HepG2 (cell line): ENCODE results near the gene FIBP. TPM values are rescaled to one million over a fixed set of nuclear protein-coding genes. Genes with fewer than 3 reads are reported as not detected.

Source experiments
- ATF1 ChIP-seq: IDR thresholded peaks from 2 replicates; pipeline ENCODE4 v1.6.1; 2016; ENCODE audit warnings: mild to moderate bottlenecking, control low read depth
- HOXA7 ChIP-seq: sonication (generic); formaldehyde crosslinking; IDR thresholded peaks from 2 replicates; pipeline ENCODE4 v1.8.1; 2022; ENCODE audit warnings: mild to moderate bottlenecking, missing genetic modification reagents, moderate library complexity
- MIER3 ChIP-seq: IDR thresholded peaks from 2 replicates; pipeline ENCODE4 v1.6.1; 2016; ENCODE audit warnings: missing compliant biosample characterization, borderline replicate concordance
- PBX2 ChIP-seq: IDR thresholded peaks from 2 replicates; pipeline ENCODE4 v1.6.1; 2016; ENCODE audit warnings: control low read depth
- PHF21A ChIP-seq: sonication (generic); formaldehyde crosslinking; IDR thresholded peaks from 2 replicates; pipeline ENCODE4 v1.5.0; 2020; ENCODE audit warnings: mild to moderate bottlenecking, missing genetic modification reagents
- REL ChIP-seq: sonication (generic); formaldehyde crosslinking; conservative IDR thresholded peaks from 2 replicates; pipeline ENCODE4 v1.8.0; 2022; ENCODE audit warnings: mild to moderate bottlenecking, missing genetic modification reagents, moderate library complexity
- SATB2 ChIP-seq: sonication (generic); formaldehyde crosslinking; IDR thresholded peaks from 2 replicates; pipeline ENCODE4 v1.5.0; 2020; ENCODE audit warnings: missing genetic modification reagents
- SMC3 ChIP-seq: IDR thresholded peaks from 2 replicates; pipeline ENCODE4 v1.6.1; 2011; ENCODE audit warnings: low read length, improper control_type of control experiment
- SMYD3 ChIP-seq: sonication (generic); formaldehyde crosslinking; IDR thresholded peaks from 2 replicates; pipeline ENCODE4 v1.8.1; 2023; ENCODE audit warnings: mild to moderate bottlenecking, missing genetic modification reagents
- TCF7L2 ChIP-seq: IDR thresholded peaks from 2 replicates; pipeline ENCODE4 v1.6.1; 2011; ENCODE audit warnings: mild to moderate bottlenecking, low read depth, low read length, moderate library complexity
- ZNF205 ChIP-seq: IDR thresholded peaks from 2 replicates; pipeline ENCODE4 v1.6.1; 2018; ENCODE audit warnings: missing biosample characterization, missing genetic modification reagents
- ZNF570 ChIP-seq: sonication (generic); formaldehyde crosslinking; IDR thresholded peaks from 2 replicates; pipeline ENCODE4 v1.4.0; 2020; ENCODE audit warnings: mild to moderate bottlenecking, missing genetic modification reagents, borderline replicate concordance
- polyA plus RNA-seq, 8 experiments: library from polyadenylated mRNA; depleted of rRNA in 3 of 8; stranded (reverse) in 7 of 8; unstranded in 1 of 8; fragments of >200 nt; fragmentation: Illumina TruSeq in 4 of 8; extraction: Trizol in 4 of 8; gene quantifications; 2 replicates each; pipeline versions ENCODE4 v1.2.1 to v1.2.3, GENCODE V29; 2011 to 2016; ENCODE audit warnings: low read depth in 4 of 8, missing spikeins in 1 of 8, mixed read lengths in 1 of 8; ENCODE audit not compliant: insufficient read depth in 1 of 8
- total RNA-seq, 5 experiments: library from RNA; depleted of rRNA; stranded (reverse); fragments of >200 nt; fragmentation: Illumina TruSeq; extraction: Trizol; gene quantifications; 2 replicates each; pipeline ENCODE4 v1.2.3, GENCODE V29; 2016; ENCODE audit warnings: low read depth in 1 of 5
- TF ChIP-seq, protein P1 (sequence below): sonication (generic); formaldehyde crosslinking; IDR thresholded peaks from 2 replicates; pipeline ENCODE4 v1.4.0; 2020; ENCODE audit warnings: missing genetic modification reagents
- TF ChIP-seq, protein P2 (sequence below): IDR thresholded peaks from 2 replicates; pipeline ENCODE4 v1.6.1; 2012; ENCODE audit warnings: low read length, improper control_type of control experiment
- TF ChIP-seq, protein P3 (sequence below): sonication (generic); formaldehyde crosslinking; IDR thresholded peaks from 2 replicates; pipeline ENCODE4 v1.4.0; 2020; ENCODE audit warnings: missing genetic modification reagents, borderline replicate concordance
- TF ChIP-seq, protein P4 (sequence below): sonication (generic); formaldehyde crosslinking; IDR thresholded peaks from 2 replicates; pipeline ENCODE4 v1.8.1; 2022; ENCODE audit warnings: low read depth, mild to moderate bottlenecking, missing genetic modification reagents

The FIBP gene
- total and polyA plus RNA-seq, 2 of the 13 experiments (the other 11 are each of a cell fraction or from before 2014, with no cell fraction given), result 42.9 to 62.1 TPM

- TF ChIP-seq, protein P1, sequence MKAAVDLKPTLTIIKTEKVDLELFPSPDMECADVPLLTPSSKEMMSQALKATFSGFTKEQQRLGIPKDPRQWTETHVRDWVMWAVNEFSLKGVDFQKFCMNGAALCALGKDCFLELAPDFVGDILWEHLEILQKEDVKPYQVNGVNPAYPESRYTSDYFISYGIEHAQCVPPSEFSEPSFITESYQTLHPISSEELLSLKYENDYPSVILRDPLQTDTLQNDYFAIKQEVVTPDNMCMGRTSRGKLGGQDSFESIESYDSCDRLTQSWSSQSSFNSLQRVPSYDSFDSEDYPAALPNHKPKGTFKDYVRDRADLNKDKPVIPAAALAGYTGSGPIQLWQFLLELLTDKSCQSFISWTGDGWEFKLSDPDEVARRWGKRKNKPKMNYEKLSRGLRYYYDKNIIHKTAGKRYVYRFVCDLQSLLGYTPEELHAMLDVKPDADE (CRISPR knock-in tag), result no peak
- TF ChIP-seq, protein P2, sequence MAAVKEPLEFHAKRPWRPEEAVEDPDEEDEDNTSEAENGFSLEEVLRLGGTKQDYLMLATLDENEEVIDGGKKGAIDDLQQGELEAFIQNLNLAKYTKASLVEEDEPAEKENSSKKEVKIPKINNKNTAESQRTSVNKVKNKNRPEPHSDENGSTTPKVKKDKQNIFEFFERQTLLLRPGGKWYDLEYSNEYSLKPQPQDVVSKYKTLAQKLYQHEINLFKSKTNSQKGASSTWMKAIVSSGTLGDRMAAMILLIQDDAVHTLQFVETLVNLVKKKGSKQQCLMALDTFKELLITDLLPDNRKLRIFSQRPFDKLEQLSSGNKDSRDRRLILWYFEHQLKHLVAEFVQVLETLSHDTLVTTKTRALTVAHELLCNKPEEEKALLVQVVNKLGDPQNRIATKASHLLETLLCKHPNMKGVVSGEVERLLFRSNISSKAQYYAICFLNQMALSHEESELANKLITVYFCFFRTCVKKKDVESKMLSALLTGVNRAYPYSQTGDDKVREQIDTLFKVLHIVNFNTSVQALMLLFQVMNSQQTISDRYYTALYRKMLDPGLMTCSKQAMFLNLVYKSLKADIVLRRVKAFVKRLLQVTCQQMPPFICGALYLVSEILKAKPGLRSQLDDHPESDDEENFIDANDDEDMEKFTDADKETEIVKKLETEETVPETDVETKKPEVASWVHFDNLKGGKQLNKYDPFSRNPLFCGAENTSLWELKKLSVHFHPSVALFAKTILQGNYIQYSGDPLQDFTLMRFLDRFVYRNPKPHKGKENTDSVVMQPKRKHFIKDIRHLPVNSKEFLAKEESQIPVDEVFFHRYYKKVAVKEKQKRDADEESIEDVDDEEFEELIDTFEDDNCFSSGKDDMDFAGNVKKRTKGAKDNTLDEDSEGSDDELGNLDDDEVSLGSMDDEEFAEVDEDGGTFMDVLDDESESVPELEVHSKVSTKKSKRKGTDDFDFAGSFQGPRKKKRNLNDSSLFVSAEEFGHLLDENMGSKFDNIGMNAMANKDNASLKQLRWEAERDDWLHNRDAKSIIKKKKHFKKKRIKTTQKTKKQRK, result no peak
- TF ChIP-seq SMYD3 (CRISPR knock-in tag) (0 out of 2 replicates have a peak, but pooled peaks have one; percentile 34), SATB2 (no peak), ATF1 (CRISPR knock-in tag) (no peak), SMC3 (no peak), PBX2 (CRISPR knock-in tag) (no peak), ZNF205 (0 out of 2 replicates have a peak, but pooled peaks have one; percentile 15), REL (CRISPR knock-in tag) (peak; percentile 86), ZNF570 (CRISPR knock-in tag) (no peak), PHF21A (CRISPR knock-in tag) (peak; percentile 30; the same call in 1 of the 2 replicates), TCF7L2 (no peak), HOXA7 (CRISPR knock-in tag) (0 out of 2 replicates have a peak, but pooled peaks have one; percentile 60), MIER3 (CRISPR knock-in tag) (no peak)
- TF ChIP-seq, protein P3, sequence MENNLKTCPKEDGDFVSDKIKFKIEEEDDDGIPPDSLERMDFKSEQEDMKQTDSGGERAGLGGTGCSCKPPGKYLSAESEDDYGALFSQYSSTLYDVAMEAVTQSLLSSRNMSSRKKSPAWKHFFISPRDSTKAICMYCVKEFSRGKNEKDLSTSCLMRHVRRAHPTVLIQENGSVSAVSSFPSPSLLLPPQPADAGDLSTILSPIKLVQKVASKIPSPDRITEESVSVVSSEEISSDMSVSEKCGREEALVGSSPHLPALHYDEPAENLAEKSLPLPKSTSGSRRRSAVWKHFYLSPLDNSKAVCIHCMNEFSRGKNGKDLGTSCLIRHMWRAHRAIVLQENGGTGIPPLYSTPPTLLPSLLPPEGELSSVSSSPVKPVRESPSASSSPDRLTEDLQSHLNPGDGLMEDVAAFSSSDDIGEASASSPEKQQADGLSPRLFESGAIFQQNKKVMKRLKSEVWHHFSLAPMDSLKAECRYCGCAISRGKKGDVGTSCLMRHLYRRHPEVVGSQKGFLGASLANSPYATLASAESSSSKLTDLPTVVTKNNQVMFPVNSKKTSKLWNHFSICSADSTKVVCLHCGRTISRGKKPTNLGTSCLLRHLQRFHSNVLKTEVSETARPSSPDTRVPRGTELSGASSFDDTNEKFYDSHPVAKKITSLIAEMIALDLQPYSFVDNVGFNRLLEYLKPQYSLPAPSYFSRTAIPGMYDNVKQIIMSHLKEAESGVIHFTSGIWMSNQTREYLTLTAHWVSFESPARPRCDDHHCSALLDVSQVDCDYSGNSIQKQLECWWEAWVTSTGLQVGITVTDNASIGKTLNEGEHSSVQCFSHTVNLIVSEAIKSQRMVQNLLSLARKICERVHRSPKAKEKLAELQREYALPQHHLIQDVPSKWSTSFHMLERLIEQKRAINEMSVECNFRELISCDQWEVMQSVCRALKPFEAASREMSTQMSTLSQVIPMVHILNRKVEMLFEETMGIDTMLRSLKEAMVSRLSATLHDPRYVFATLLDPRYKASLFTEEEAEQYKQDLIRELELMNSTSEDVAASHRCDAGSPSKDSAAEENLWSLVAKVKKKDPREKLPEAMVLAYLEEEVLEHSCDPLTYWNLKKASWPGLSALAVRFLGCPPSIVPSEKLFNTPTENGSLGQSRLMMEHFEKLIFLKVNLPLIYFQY, result 0 out of 2 replicates have a peak, but pooled peaks have one; percentile 45
- TF ChIP-seq, protein P4, sequence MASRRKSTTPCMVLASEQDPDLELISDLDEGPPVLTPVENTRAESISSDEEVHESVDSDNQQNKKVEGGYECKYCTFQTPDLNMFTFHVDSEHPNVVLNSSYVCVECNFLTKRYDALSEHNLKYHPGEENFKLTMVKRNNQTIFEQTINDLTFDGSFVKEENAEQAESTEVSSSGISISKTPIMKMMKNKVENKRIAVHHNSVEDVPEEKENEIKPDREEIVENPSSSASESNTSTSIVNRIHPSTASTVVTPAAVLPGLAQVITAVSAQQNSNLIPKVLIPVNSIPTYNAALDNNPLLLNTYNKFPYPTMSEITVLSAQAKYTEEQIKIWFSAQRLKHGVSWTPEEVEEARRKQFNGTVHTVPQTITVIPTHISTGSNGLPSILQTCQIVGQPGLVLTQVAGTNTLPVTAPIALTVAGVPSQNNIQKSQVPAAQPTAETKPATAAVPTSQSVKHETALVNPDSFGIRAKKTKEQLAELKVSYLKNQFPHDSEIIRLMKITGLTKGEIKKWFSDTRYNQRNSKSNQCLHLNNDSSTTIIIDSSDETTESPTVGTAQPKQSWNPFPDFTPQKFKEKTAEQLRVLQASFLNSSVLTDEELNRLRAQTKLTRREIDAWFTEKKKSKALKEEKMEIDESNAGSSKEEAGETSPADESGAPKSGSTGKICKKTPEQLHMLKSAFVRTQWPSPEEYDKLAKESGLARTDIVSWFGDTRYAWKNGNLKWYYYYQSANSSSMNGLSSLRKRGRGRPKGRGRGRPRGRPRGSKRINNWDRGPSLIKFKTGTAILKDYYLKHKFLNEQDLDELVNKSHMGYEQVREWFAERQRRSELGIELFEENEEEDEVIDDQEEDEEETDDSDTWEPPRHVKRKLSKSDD, result no peak
Measured at GRCh38 chr11:65899356-65900124, 11.3 kb upstream of the FIBP start (continued).
